NT2/D1 (cell line): ENCODE data around the gene SLC46A3.

Experiments
- SUZ12 ChIP-seq: IDR thresholded peaks from 2 replicates; pipeline ENCODE4 v1.6.1; 2011; ENCODE audit not compliant: insufficient read length, insufficient read depth; ENCODE audit errors: extremely low read depth
- YY1 ChIP-seq: IDR thresholded peaks from 2 replicates; pipeline ENCODE4 v1.6.1; 2011; ENCODE audit not compliant: insufficient read length, insufficient read depth

DNA sequence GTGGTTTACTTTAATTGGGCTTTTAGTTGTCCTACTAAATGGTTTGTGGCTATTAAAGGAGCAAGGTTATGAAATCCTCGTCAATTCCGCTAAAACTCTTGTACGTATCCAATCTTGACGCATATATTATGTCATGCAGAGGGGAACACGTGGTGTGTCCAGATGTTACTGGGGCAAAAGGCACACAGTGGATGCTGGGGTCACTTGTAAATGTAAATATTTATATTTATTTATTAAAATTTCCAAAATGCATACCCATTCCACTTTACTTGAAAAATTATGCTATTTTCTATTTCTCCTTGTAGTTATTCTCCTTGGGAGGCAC is 36.7 kb upstream of the SLC46A3 start:
- TF ChIP-seq SUZ12: no peak
- no peak for TF ChIP-seq YY1
